Stimulated activated naive CD8-positive, alpha-beta T cell treated with anti-CD3 and anti-CD28 coated beads, Interleukin-15, Interleukin-2, amounts not matched to agents 100 ng/mL and 50 ng/mL, for 24 hours (primary cell): ENCODE data around the gene ALDH18A1.
"Not testable (repeated sequence)": the region's sequence is repeated elsewhere in the genome, so short reads cannot be mapped to it uniquely, and the experiment has no call there.

Experiments used
- H3K27ac Mint-ChIP-seq: one replicate; pipeline ENCODE4 v1.8.0; 2021; ENCODE audit warnings: mild to moderate bottlenecking, mixed read lengths
- H3K27me3 Mint-ChIP-seq: one replicate; pipeline ENCODE4 v1.8.0; 2021; ENCODE audit warnings: mixed read lengths
- H3K36me3 Mint-ChIP-seq: one replicate; pipeline ENCODE4 v1.8.0; 2021; ENCODE audit warnings: low read depth, mixed read lengths
- H3K4me1 Mint-ChIP-seq: one replicate; pipeline ENCODE4 v1.8.0; 2021; ENCODE audit warnings: low read depth, mixed read lengths
- H3K4me3 Mint-ChIP-seq: one replicate; pipeline ENCODE4 v1.8.0; 2021; ENCODE audit warnings: mild to moderate bottlenecking, mixed read lengths
- H3K9me3 Mint-ChIP-seq: one replicate; pipeline ENCODE4 v1.8.0; 2021; ENCODE audit warnings: mixed read lengths

ALDH18A1 gene

DNA sequence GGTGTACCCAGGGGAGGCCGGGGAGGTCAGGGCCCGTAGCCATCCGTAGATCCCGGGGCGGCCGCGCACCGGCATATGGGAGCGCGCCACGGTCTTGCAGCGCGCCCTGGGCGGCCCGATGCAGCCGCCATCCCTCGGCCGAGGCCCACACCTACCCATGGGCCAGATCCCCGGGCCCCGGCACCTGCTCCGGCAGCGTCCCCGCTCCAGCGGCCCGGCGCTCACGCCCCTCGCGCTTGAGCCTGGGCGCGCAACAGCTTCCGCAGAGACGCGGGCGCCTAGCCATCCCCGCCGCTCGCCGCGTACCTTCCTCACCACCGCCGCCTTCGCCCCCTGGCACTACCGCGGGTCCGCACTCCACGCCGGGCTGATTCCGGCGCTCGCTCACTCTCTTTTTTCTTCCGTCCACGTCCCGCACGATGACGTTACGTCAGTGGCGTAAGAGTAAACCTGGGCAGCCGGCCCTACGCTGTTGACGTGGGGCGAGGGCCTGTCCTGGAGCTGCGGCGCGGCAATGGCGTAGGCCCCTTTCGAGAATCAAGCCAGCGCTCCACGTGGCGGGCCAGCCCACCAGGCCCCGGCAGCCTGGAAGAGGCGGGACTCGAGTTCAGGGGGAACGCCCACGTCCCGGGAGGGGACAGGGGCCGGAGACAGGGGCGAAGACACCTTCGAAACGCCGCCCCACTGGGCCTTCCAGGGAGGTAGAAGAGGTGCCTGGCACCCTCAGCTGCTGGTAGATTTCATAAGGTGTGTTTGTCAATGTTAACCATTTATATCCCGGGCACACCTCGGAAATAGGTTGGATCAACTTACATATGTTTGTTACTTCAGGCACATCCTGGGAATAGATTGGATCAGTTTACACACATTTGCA is at the start of gene ALDH18A1:
Gene ALDH18A1 (minus strand): TSS at position 421 of the 874 bp plus-strand sequence. CDS start 3,334 bp downstream, outside the sequence.
- peak within 1 kb of the TSS; percentile 99 for H3K4me3 Mint-ChIP-seq
- H3K4me1 Mint-ChIP-seq, result peaks cover 35% of the 10 kb centered on the region
- H3K27ac Mint-ChIP-seq, result peak within 1 kb of the TSS; percentile 98
- no peaks in the 10 kb centered on the region for H3K27me3 Mint-ChIP-seq
- H3K36me3 Mint-ChIP-seq, result peaks cover 46% of the 10 kb centered on the region
- peaks cover 8% of the 10 kb centered on the region for H3K9me3 Mint-ChIP-seq

DNA sequence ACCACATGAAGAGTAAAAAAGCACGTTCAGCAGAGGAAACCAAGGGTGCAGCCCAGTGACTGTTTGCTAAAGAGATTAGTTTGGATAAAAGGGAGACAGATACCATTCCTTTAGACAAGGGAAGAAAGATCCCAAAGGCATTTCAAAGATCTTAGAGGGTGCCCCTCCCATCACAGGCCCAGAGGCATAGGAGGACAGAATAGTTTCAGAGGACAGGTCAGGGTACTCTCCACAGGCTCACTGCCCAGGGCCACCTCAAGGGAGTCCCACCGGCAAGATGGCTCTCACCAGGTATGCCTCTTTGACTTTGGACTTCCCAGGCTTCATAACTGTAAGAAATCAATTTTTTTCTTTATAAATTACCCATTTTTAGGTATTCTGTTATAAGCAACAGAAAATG is 41.9 kb upstream of the ALDH18A1 start:
- Mint-ChIP-seq H3K27me3 (no peaks in the 10 kb centered on the region), H3K4me1 (peaks cover 20% of the 10 kb centered on the region), H3K9me3 (no peaks in the 10 kb centered on the region), H3K4me3 (no peak overlapping the region), H3K27ac (no peak overlapping the region), H3K36me3 (no peaks in the 10 kb centered on the region)

DNA sequence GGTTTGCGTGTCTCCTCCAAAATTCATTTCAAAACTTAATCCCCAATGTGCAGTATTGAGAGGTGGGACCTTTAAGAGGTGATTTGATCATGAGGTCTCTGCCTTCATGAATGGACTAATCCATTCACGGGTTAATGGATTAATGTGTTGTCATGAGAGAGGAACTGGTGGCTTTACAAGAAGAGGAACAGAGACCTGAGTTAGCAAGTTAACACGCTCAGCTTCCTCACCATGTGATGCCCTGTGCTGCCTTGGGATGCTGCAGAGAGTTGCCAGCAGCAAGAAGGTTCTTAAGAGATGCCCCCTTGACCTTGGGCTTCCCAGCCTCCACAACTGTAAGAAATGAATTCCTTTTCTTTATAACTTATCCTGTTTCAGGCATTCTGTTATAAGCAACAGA is 40.9 kb upstream of the ALDH18A1 start:
- H3K27ac Mint-ChIP-seq, result no peak overlapping the region
- no peaks in the 10 kb centered on the region for H3K27me3 Mint-ChIP-seq
- H3K9me3 Mint-ChIP-seq, result no peaks in the 10 kb centered on the region
- peaks cover 26% of the 10 kb centered on the region for H3K4me1 Mint-ChIP-seq
- no peak overlapping the region for H3K4me3 Mint-ChIP-seq
- H3K36me3 Mint-ChIP-seq, result peaks cover 4% of the 10 kb centered on the region

DNA sequence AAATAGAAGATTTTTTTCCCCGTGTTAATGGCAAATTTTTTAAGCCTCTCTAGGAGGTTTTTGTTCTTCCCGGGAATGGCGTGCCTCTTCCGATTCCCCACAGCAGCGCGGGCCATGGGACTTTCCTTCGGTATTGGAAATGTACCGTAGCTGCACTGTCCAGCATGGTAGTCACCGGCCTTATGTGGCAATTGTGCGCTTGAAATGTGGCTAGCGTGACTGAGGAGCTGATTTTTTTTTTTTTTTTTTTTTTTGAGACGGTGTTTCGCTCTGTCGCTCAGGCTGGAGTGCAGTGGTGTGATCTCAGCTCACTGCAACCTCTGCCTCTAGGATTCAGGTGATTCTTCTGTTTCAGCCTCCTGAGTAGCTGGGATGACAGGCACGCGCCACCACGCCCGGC is 38.2 kb upstream of the ALDH18A1 start:
- no peaks in the 10 kb centered on the region for H3K9me3 Mint-ChIP-seq
- H3K27ac Mint-ChIP-seq, result peak overlapping the region; percentile 93
- H3K36me3 Mint-ChIP-seq, result peaks cover 29% of the 10 kb centered on the region
- H3K4me1 Mint-ChIP-seq, result peaks cover 49% of the 10 kb centered on the region
- peak overlapping the region; percentile 69 for H3K4me3 Mint-ChIP-seq
- H3K27me3 Mint-ChIP-seq, result no peaks in the 10 kb centered on the region

DNA sequence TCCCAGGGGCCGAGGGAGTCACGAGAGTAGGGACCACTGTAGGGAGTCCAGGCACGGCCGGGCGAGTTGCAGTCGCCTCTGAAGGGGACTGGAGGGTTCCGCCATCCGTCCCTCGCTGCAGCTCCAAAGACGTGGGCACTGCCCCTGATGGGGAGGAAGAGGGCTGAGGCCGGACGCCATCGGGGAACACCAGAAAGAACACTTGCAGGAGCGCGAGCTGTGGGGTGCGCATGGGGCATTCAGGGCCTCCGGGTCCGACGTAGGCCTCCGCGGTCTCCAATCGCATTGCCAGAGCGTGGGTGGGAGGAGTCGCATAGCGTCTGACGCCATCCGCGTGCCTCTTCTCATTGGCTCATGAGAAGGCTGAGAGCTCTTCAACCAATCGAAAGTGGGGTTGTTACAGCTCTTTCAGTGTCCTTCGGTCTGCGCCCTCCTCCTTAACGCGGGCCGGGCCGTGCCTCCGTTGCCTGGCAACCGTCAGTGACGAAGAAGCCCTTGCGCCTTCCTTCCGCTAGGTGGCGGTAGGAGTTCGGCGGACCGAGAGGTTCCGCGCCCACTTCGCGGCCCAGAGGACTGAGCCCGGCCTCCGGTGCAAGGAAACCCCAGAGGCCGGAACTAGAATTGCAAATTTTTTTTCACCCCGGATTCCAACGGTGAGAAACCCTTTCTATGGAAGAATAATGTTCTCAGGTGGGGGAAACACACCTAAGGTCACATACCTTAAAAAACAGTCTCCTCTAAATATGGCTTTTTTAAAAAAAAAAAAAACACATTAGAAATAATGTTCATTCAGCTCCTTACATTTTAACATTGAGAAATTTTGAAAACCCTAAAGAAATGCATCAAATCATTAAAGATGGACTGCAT is 37.4 kb upstream of the ALDH18A1 start, which contains the start of gene TCTN3:
Gene TCTN3 (minus strand): TSS at position 260 of the 867 bp plus-strand sequence. CDS start 28 bp downstream, at position 232.
- H3K27me3 Mint-ChIP-seq, result no peaks in the 10 kb centered on the region
- H3K36me3 Mint-ChIP-seq, result peaks cover 37% of the 10 kb centered on the region
- peaks cover 52% of the 10 kb centered on the region for H3K4me1 Mint-ChIP-seq
- peak within 1 kb of the TSS; percentile 93 for H3K27ac Mint-ChIP-seq
- H3K9me3 Mint-ChIP-seq, result no peaks in the 10 kb centered on the region
- H3K4me3 Mint-ChIP-seq, result peak within 1 kb of the TSS; percentile 93

DNA sequence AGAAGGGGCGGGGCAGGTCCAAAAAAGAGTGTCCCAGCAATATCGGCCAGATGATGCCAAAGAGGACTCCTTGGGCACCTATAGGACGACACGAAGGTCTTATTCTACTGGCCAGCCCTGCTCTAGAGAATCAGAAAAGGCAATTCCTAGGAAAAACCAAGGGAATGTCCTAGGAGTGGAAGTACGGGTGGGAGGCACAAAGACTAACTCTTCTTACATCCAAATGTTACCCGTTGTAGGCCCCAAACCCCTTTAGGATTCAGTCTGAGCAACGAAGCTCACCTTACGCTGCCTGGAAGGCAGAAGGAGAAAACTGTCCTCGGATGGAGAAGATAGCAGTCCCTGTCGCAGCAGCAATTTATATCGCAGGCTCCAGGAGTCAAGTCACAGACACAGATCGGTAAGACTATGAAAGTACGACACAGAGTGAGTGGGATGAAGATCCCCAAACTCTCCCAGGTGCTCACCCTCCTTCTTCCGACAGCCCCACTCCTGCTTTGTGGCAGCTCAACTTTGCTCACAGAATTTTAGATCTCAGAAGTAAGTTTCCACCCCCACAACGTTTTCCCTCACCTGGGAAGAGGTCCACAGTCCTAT is 36.7 kb upstream of the ALDH18A1 start:
- no peaks in the 10 kb centered on the region for H3K9me3 Mint-ChIP-seq
- peak overlapping the region; percentile 93 for H3K4me3 Mint-ChIP-seq
- H3K27ac Mint-ChIP-seq, result peak overlapping the region; percentile 93
- no peaks in the 10 kb centered on the region for H3K27me3 Mint-ChIP-seq
- H3K4me1 Mint-ChIP-seq, result peaks cover 52% of the 10 kb centered on the region
- peaks cover 44% of the 10 kb centered on the region for H3K36me3 Mint-ChIP-seq

DNA sequence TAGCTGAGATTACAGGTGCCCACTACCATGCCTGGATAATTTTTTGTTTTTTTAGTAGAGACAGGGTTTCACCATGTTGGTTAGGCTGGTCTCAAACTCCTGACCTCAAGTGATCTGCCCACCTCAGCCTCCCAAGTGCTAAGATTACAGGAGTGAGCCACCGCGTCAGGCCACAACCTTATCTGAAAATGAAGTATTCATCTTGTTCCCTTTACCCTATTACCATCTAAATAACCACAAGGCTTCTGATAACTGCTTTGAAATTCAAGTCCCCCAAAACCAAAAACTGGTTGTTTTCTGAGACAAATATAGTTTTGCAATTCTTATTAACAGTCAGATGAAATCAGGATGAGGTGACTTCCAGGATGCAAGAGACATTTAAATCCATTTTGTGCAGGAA is 34.8 kb upstream of the ALDH18A1 start:
- Mint-ChIP-seq H3K4me3 (peak overlapping the region; percentile 93), H3K27ac (no peak overlapping the region), H3K36me3 (peaks cover 56% of the 10 kb centered on the region)

DNA sequence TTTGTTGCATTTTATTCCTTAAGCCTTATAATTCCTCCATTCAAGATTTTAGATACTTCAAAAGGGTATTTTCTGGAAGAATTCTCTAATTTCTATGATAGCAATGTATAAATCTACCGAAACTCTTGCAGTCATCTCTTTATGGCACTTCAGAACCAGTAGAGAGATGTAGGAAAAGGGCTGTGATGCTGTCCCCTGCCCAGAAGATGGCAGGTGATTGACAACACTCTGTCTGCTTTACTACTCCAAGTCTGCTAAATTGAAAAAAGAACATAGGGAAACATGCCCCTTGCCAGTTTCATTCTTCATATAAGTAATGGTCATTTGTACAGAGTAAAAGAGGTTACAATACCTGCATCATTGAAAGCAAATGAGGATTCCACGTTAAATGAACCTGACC is 32.1 kb upstream of the ALDH18A1 start:
- Mint-ChIP-seq H3K27me3 (no peaks in the 10 kb centered on the region), H3K27ac (no peak overlapping the region), H3K4me1 (peaks cover 33% of the 10 kb centered on the region), H3K9me3 (no peaks in the 10 kb centered on the region), H3K4me3 (no peak overlapping the region), H3K36me3 (peaks cover 79% of the 10 kb centered on the region)

More for the DNA sequence above, 34.8 kb upstream of the ALDH18A1 start:
- H3K9me3 Mint-ChIP-seq, result no peaks in the 10 kb centered on the region
- H3K4me1 Mint-ChIP-seq, result peaks cover 41% of the 10 kb centered on the region
- H3K27me3 Mint-ChIP-seq, result no peaks in the 10 kb centered on the region

DNA sequence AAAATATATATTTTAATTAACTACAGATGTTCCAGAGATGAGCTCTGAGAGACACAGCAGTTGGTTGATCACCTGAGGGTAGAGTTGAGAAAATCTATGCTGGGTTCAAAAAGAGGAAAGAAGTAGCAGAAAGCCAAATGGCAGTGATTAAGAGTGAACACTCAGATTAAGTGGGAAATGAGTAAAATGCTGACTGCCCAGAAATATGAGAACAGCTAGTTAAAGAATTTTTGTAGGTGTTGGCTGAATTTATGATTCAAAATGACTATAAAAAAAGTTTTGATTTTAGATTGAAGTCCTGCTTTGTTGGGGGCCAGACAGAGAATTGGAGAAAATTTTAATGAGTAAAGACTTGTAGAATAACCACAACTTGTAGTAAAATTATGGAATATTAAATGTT is 27.5 kb upstream of the ALDH18A1 start:
- peaks cover under 1% of the 10 kb centered on the region for H3K4me1 Mint-ChIP-seq
- no peaks in the 10 kb centered on the region for H3K9me3 Mint-ChIP-seq
- H3K36me3 Mint-ChIP-seq, result peaks cover 73% of the 10 kb centered on the region
- no peak overlapping the region for H3K4me3 Mint-ChIP-seq
- no peak overlapping the region for H3K27ac Mint-ChIP-seq
- H3K27me3 Mint-ChIP-seq, result no peaks in the 10 kb centered on the region

DNA sequence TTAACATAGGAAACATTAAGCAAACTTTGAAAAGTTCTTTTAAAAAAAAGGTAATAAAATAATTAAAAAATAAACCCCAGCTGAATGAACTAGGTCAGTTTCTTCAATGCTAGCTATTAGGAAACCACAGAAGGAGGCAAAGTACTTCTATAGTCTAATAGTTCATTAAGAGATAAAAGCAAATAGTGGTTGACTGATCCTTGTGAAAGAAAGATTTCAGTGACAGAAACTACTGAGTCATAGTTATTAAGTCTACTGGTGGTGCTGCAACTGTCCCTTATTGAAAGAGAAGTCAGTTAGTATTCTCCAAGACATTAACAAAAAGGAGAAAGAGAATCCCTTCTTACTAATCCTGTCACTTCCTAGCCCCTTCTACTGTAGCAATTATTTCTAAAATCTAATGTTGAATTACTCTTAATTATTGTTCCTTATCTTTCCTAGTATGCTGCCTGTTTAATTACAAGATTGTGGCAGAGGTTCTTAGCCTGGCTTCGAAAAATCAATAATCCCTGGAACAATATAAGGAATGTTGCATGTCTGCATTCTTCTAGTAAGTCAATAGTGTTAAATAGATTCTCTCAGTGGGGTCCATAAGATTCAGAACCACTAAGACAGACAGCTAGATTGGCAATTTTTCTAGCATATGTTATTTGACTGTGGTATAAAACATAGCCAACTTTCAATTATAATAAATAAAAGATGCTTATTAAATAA is 19.0 kb upstream of the ALDH18A1 start:
- H3K4me1 Mint-ChIP-seq, result no peaks in the 10 kb centered on the region
- H3K36me3 Mint-ChIP-seq, result peaks cover 43% of the 10 kb centered on the region
- no peak overlapping the region for H3K4me3 Mint-ChIP-seq
- no peaks in the 10 kb centered on the region for H3K27me3 Mint-ChIP-seq
- H3K9me3 Mint-ChIP-seq, result no peaks in the 10 kb centered on the region
- H3K27ac Mint-ChIP-seq, result no peak overlapping the region

DNA sequence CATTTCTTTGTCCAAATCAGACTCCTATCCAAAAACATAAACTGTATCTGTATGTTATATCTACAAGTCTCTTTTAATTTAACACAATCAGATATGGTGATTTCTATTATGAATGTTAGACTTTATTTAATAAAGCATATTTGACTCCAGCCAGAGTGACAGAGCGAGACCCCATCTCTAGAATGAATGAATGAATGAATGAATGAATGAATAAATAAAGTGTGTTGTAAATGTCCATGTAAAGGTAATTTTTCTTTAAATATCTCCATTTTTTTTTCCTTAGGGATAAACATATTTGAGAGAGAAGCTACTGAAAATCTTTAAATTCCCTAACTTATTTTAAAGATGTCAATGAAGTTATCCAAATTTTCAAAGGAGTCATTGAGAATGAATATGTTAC is 18.1 kb upstream of the ALDH18A1 start:
- Mint-ChIP-seq H3K27ac (no peak overlapping the region), H3K9me3 (no peaks in the 10 kb centered on the region), H3K4me3 (no peak overlapping the region), H3K27me3 (no peaks in the 10 kb centered on the region), H3K4me1 (no peaks in the 10 kb centered on the region), H3K36me3 (peaks cover 36% of the 10 kb centered on the region)

DNA sequence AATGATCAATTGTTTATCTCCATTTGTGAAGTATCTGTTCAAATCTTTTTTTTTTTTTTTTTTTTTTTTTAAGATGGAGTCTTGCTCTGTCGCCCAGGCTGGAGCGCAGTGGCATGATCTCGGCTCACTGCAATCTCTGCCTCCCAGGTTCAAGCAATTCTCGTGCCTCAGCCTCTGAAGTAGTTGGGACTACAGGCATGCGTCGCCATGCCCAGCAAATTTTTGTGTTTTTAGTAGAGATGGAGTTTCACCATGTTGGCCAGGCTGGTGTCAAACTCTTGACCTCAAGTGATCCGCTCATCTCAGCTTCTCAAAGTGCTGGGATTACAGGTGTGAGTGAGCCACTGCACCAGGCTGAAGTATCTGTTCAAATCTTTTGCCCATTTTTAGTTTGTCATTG is 16.1 kb upstream of the ALDH18A1 start:
- not testable (repeated sequence) for H3K4me3 Mint-ChIP-seq, H3K27me3 Mint-ChIP-seq, H3K27ac Mint-ChIP-seq, H3K9me3 Mint-ChIP-seq, H3K4me1 Mint-ChIP-seq
- peaks cover 46% of the 10 kb centered on the region for H3K36me3 Mint-ChIP-seq

DNA sequence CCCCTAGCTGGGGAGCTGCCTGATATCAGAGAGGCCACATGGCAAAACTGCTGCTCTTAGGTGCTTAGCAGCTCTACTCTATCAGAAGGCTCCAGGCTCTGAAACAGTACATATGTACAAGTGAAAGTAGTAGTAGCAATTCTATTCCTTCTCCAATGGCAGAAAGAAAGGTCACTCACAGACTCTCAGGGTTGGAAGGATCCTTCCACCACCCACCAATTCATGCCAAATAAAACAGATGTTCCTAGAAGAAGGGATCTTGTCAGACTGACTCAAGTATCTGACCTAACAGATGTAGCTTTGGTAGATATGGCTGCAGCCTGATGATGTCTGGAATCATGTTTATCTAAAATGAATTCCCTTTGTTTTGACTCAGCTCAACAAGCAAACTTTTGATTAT is 8.0 kb upstream of the ALDH18A1 start:
- H3K9me3 Mint-ChIP-seq, result no peaks in the 10 kb centered on the region
- H3K27me3 Mint-ChIP-seq, result no peaks in the 10 kb centered on the region
- no peaks in the 10 kb centered on the region for H3K4me1 Mint-ChIP-seq
- H3K4me3 Mint-ChIP-seq, result no peak overlapping the region
- peaks cover 46% of the 10 kb centered on the region for H3K36me3 Mint-ChIP-seq
- no peak overlapping the region for H3K27ac Mint-ChIP-seq

DNA sequence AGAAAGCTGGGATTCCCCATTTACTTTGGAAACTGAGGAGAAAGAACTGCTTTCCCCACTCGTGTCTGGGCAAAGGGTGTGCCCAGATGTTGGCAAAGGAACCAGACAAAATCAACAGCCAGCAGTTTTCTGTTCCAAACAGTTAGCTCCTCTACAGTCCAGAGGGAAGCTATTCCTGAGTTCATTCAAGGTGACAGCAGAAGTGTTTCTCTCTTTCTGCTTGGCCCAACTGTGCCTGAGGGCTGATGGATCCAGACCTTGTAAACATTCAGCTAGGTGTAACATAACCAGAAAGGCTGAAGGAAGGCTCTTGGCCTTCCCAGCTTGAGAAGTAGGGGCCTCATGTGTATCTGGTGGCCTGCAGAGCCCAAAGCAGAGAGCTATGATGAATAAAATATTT is 7.0 kb upstream of the ALDH18A1 start:
- Mint-ChIP-seq H3K4me3 (no peak overlapping the region), H3K9me3 (peaks cover 1% of the 10 kb centered on the region), H3K36me3 (peaks cover 36% of the 10 kb centered on the region), H3K4me1 (peaks cover under 1% of the 10 kb centered on the region), H3K27me3 (no peaks in the 10 kb centered on the region), H3K27ac (no peak overlapping the region)
